Astrocyte of the spinal cord (primary cell): ENCODE results near the gene SEPHS1.

Source experiments
- DNase-seq: peaks from one replicate; pipeline ENCODE4 v3.0.0; 2011; ENCODE audit warnings: low read depth, low spot score
- H3K4me3 ChIP-seq: 2 replicates; pipeline ENCODE4 v1.5.1; 2011; ENCODE audit warnings: low read depth, mild to moderate bottlenecking, low read length, moderate library complexity
- in situ Hi-C: cut with HindIII; loops from 2 replicates; pipeline ENCODE4 v1.10.0; 2017; ENCODE audit warnings: low sequenced_read_pairs
- TF ChIP-seq, protein P1 (sequence below): IDR thresholded peaks from 2 replicates; pipeline ENCODE4 v1.5.1; 2012; ENCODE audit warnings: low read depth, mild to moderate bottlenecking, low read length, inconsistent platforms

SEPHS1 gene

GRCh38 chr10:13310518-13311176 is 37.4 kb downstream of the SEPHS1 start:
- no peak for DNase-seq
- TF ChIP-seq, protein P1, sequence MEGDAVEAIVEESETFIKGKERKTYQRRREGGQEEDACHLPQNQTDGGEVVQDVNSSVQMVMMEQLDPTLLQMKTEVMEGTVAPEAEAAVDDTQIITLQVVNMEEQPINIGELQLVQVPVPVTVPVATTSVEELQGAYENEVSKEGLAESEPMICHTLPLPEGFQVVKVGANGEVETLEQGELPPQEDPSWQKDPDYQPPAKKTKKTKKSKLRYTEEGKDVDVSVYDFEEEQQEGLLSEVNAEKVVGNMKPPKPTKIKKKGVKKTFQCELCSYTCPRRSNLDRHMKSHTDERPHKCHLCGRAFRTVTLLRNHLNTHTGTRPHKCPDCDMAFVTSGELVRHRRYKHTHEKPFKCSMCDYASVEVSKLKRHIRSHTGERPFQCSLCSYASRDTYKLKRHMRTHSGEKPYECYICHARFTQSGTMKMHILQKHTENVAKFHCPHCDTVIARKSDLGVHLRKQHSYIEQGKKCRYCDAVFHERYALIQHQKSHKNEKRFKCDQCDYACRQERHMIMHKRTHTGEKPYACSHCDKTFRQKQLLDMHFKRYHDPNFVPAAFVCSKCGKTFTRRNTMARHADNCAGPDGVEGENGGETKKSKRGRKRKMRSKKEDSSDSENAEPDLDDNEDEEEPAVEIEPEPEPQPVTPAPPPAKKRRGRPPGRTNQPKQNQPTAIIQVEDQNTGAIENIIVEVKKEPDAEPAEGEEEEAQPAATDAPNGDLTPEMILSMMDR, result no peak

DNA sequence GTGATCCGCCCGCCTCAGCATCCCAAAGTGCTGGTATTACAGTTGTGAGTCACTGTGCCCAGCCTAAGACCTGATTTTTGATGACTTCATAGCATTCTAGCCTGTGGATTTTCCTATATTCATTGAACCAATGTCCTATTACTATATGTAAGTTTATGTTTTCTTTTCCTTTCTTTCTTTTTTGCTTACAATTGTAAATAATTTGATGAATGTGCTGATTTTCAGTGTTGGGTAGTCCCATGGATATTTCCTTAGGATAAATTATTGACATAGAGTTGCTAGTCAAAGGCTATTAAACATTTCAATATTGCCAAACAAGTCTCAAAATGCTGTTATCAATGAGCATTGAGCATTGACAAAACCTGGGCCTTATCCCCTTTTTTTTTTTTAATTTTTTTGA is 38.3 kb downstream of the SEPHS1 start:
- no peak for DNase-seq
- TF ChIP-seq, protein P1, result no peak
- H3K4me3 ChIP-seq, result no peak overlapping the region
- in situ Hi-C loops, result no loop called here

More at GRCh38 chr10:13310518-13311176, 37.4 kb downstream of the SEPHS1 start:
- no peak overlapping the region for H3K4me3 ChIP-seq
- in situ Hi-C loops, result no loop called here

DNA sequence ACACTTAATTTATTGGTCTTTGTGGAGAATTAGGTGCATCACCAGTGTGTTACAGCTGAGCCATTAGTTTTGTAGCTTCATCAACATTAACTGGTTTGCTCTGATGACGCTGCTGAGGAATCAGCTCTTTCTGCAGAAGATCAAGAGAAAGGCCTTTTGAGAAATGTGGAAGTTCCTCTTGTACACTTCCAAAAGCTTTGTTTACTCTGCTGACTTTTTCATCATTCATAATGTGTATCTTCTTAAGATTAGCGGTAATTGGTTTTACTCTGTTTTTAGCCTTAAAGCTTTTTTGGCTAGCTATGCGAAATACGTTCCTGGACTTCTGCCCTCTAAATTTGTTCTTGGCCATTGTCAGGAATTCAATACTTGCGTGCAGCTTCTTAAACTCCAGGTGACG is 40.0 kb downstream of the SEPHS1 start:
- TF ChIP-seq, protein P1, result no peak
- no peak overlapping the region for H3K4me3 ChIP-seq
- DNase-seq, result no peak
- in situ Hi-C loops, result no loop called here

DNA sequence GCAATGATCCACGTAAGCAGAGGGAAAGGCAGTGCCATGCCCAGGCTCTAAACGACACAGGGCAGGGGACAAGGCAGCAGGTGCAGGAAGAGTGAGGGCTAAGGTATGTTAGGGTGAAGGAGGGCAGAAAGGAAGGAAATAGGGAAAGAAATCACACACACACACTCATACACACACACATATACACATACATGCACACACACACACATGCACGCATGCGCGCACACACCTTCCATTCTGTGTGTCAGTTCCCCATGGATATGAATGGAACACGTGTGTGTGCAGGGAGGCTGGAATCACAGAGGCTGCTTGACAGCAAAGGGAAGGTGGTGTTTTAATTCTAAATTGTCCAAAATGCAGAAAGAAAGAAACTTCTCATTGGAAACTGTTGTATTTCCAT is 42.0 kb downstream of the SEPHS1 start:
- TF ChIP-seq, protein P1, result no peak
- in situ Hi-C loops, result no loop called here
- no peak overlapping the region for H3K4me3 ChIP-seq
- DNase-seq, result no peak

- peak overlapping the region; percentile 69 for H3K4me3 ChIP-seq
- in situ Hi-C loops, result no loop called here
- no peak for DNase-seq
- TF ChIP-seq, protein P1, result no peak
These were observed 45.1 kb downstream of the SEPHS1 start for GRCh38 chr10:13302821-13303555.

DNA sequence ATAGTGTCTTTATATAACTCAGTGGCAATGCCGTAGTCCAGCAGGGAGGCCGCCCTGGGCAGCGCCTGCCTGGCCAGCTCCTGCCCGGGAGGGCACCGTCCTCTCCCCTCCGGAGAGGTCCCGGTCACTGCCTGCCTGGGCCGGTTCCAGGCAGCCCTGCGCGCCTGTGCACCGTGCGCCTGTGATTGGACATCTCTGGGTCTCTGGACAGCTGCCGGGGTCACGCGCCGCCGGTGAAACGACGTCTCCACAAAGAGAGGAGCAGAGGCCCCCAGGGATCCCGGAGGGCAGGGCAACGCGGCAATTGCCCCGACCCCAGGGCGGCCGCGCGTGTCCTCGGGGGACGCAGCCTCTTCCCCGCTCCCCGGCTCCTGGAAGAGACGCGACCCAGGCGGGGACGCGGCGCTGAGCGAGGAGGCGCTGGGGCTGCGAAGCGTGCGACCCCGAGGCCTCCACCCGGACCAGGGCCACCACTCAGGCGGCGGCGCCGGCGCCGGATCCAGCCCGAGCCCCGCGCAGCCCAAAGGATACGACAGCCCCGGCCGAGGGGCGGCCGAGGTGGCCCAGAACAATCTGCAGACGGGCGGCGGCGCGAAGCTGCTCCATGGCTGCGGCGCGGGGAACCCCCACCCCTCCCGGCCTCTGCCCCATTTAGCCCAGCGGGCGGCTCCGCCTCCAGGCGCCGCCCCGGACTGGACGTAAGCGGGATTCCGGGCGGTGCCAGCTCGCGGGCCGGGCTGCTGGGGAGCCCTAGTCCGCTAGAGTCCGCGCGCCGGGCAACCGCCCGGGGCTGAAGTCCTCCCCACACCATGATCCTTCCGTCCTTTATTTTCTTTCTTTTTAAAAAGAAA is 48.4 kb downstream of the SEPHS1 start, which contains the start of gene PHYH:
PHYH (minus strand) TSS at position 628 of the 851 bp plus-strand sequence; CDS start at position 606, 22 bp downstream.
- TF ChIP-seq, protein P1, result no peak
- peak; percentile 80 for DNase-seq

More for the DNA sequence above, 48.4 kb downstream of the SEPHS1 start, which contains the start of gene PHYH:
- H3K4me3 ChIP-seq, result peak within 1 kb of the TSS; percentile 48
- in situ Hi-C loops, result no loop called here
